ENCODE results near the gene CCSER1. TPM values are rescaled to one million over a fixed set of nuclear protein-coding genes. Genes with fewer than 3 reads are reported as not detected.

The CCSER1 gene
- total and polyA plus RNA-seq, 2 of the 8 experiments (the other 6 are each of a cell fraction or from before 2014, with no cell fraction given): 0.26 to 0.84 TPM

DNA sequence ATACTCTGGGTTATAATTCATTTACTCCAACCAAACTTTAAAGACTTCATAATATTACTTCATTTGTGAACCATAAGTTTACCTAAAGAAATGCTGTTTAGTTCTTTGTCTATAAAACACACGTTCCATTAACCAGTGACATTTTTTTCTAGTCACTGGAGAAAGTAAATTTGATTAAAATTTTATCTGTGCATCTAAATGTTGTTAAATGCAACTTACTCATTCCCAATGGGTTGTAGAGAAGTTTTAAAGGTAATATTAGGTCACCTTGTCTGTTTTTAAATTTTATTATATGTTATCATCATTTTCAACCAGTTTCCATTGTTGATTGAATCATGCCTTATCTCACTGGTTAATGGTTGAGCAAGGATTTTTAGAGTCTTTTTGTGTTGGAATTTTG, 401.4 kb downstream of the CCSER1 start (continued):
- TF ChIP-seq USF2 (IDR thresholded peaks at IDR 0.05; ENCODE audit: low read length): no peak
- TF ChIP-seq TBP (IDR thresholded peaks at IDR 0.05; ENCODE audit: low read depth, low read length): no peak
